ENCODE results near the gene COLEC12.

Gene COLEC12

DNA sequence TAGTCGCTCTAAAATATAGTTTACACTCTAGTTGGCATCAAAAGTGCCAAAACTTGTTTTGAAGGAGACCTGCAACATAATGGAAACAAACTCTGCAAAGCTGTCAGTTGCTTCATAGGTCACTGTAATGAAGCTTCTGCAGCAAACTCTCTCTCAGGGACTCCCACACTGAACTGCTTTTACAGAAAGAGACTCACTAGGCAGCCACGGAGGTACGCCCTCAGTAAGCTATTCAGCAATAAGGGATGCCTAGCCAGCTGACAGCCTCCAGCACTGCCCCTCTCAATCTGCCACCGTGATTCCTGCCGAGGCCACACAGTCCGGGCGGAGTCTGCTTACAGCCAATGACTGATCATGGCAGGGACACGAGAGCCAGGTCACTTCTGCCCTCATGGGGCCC is 51.1 kb downstream of the COLEC12 start:
- no peak overlapping the region for H3K27ac Mint-ChIP-seq
- no peaks in the 10 kb centered on the region for H3K36me3 Mint-ChIP-seq (ENCODE audit: low read depth)
- peaks cover 10% of the 10 kb centered on the region for H3K9me3 Mint-ChIP-seq

DNA sequence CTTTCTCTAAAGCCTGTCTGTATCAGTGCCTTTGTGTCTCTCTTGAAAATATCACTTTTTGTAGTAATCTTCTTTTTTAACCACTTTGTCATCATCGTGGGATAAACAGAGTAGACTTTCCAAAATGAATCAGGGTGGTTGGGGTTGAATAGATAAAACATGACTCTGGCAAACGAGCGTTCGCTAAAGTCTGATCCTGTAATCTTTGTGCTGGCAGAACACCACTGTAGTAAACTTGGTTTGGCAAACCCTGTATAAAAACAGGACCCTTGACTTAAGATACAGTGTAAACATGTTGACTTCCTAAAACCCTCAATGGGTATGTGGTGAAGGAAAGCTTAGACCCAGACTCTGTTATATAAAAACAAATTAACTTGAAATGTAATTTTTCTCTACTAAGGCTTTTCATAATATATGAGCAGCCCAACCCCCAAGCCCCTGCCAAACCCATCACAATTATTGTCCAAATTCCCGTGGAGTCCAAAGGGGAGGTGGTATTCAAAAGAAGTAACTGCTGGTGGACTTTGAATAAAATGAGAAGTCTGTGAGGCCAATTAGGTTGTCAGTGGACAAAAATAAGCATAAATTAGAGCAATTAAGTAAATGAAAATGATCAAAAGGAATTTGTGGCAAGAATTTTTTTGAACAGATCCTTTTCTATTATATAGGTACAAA is 52.2 kb downstream of the COLEC12 start:
- H3K27ac Mint-ChIP-seq = no peak overlapping the region
- H3K9me3 Mint-ChIP-seq = peaks cover 10% of the 10 kb centered on the region
- H3K4me1 Mint-ChIP-seq (ENCODE audit: low read depth) = no peaks in the 10 kb centered on the region
- no peaks in the 10 kb centered on the region for H3K36me3 Mint-ChIP-seq (ENCODE audit: low read depth)
- H3K4me3 Mint-ChIP-seq = no peak overlapping the region
- peaks cover 4% of the 10 kb centered on the region for H3K27me3 Mint-ChIP-seq (ENCODE audit: low read depth)

More for the DNA sequence above, 51.1 kb downstream of the COLEC12 start:
- Mint-ChIP-seq H3K4me1 (ENCODE audit: low read depth) (no peaks in the 10 kb centered on the region), H3K4me3 (no peak overlapping the region), H3K27me3 (ENCODE audit: low read depth) (no peaks in the 10 kb centered on the region)

DNA sequence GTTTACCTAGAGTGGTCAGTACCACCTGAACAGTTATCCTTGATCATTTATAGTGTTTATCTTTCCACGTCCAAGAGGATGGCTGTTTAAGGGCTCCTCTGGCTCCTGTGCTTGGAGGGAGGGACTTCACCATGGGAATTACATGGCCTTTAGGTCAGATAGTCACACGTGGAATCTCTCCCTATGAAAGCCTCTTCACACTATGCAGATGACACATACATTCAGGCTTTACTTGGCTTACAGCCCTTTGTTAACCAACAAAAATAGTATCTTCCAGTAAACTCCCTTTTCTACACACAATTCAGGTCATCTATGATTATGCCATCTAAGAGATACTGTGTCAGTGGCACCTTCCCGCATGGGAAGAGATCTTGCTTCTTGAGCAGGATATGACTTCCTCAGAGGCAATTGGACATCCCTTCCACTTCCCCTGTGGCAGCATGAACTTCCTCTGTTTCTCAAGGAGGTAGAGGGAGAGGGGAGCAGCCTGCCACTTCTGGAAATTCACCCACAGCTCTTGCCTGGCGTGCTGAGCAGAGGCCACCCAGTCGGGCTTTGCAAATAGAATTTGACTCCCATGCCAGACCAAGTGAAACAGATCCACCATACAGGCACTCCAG is 53.5 kb downstream of the COLEC12 start:
- H3K27me3 Mint-ChIP-seq (ENCODE audit: low read depth) = peaks cover 4% of the 10 kb centered on the region
- H3K27ac Mint-ChIP-seq = no peak overlapping the region
- H3K4me3 Mint-ChIP-seq = no peak overlapping the region

DNA sequence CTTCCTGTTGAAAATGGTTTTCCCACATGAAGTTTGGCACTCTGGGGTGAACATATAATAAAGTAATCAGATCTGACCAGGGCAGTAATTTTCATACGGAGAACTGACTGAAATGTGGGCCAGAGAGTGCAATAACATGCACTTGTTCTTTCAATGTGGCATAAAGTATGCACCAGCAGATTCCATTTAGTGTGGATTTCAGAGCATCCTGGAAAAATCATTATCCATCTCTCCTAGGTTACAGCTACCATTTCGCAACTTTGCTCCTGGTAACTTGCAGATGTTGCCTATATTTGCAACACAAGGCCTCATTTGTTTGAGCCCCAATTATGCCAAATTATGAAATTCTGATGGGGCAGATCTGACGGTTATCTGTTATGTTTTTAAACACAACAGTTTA is 55.4 kb downstream of the COLEC12 start:
- Mint-ChIP-seq H3K9me3 (no peaks in the 10 kb centered on the region), H3K4me3 (no peak overlapping the region), H3K36me3 (ENCODE audit: low read depth) (no peaks in the 10 kb centered on the region), H3K27me3 (ENCODE audit: low read depth) (peaks cover 4% of the 10 kb centered on the region), H3K4me1 (ENCODE audit: low read depth) (no peaks in the 10 kb centered on the region), H3K27ac (no peak overlapping the region)

More for the DNA sequence above, 53.5 kb downstream of the COLEC12 start:
- no peaks in the 10 kb centered on the region for H3K4me1 Mint-ChIP-seq (ENCODE audit: low read depth)
- peaks cover 10% of the 10 kb centered on the region for H3K9me3 Mint-ChIP-seq
- no peaks in the 10 kb centered on the region for H3K36me3 Mint-ChIP-seq (ENCODE audit: low read depth)

DNA sequence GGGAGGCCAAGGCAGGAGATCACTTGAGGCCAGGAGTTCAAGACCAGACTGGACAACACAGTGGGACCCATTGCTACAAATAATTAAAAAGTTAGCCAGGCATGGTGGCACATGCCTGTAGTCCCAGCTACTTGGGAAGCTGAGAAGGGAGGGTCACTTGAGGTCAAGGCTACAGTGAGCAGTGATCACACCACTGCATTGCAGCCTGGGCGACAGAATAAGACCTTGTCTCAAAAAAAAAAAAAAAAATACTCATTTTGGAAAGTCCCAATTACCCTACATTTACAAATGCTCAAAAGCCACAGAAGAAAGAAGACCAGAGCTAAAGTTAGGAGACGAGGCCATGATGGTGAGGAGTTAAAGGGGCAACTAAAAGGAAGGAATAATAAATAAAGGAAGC is 61.9 kb downstream of the COLEC12 start:
- Mint-ChIP-seq H3K9me3 (no peaks in the 10 kb centered on the region), H3K4me1 (ENCODE audit: low read depth) (no peaks in the 10 kb centered on the region), H3K27ac (no peak overlapping the region), H3K4me3 (no peak overlapping the region), H3K27me3 (ENCODE audit: low read depth) (peaks cover 3% of the 10 kb centered on the region), H3K36me3 (ENCODE audit: low read depth) (no peaks in the 10 kb centered on the region)

DNA sequence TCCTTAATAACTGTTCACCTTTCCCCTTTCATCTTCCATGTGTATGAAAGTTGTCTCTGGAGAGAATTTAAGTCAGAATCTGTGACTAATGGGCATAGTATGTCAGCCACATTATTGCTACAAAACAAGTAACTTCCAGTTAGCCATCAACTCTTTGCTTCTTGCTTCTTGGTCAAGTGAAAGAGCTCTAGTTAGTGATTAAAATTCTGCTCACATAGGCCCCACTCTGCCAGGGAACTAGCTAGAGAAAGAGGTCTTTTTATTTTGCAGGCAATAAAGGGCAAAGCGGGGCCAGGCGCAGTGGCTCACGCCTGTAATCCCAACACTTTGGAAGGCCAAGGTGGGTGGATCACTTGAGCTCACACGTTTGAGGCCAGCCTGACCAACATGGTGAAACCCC is 64.6 kb downstream of the COLEC12 start:
- H3K4me1 Mint-ChIP-seq (ENCODE audit: low read depth) = no peaks in the 10 kb centered on the region
- H3K4me3 Mint-ChIP-seq = no peak overlapping the region
- H3K27me3 Mint-ChIP-seq (ENCODE audit: low read depth) = no peaks in the 10 kb centered on the region
- H3K36me3 Mint-ChIP-seq (ENCODE audit: low read depth) = no peaks in the 10 kb centered on the region
- H3K27ac Mint-ChIP-seq = no peak overlapping the region
- H3K9me3 Mint-ChIP-seq = no peaks in the 10 kb centered on the region

DNA sequence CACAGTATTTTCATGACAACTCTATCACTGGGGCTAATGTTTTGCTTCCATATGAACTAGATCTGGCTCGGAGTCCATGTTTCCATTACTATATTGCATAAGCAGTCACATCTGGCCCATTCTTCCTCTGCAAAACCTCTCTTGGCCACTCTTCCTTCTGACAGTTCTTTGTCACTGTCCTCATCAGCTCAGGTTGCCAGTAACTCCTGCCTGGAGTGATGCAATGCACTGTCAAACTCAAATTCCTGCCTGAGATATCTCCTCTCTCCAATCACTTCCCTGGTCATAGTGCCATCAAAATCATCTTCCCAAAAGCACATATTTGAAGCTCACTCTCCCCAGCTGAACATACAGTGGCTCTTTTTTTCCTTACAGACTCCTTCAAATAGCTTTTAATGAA is 66.1 kb downstream of the COLEC12 start:
- Mint-ChIP-seq H3K4me3 (no peak overlapping the region), H3K36me3 (ENCODE audit: low read depth) (no peaks in the 10 kb centered on the region), H3K4me1 (ENCODE audit: low read depth) (no peaks in the 10 kb centered on the region), H3K27me3 (ENCODE audit: low read depth) (no peaks in the 10 kb centered on the region), H3K9me3 (no peaks in the 10 kb centered on the region), H3K27ac (no peak overlapping the region)

DNA sequence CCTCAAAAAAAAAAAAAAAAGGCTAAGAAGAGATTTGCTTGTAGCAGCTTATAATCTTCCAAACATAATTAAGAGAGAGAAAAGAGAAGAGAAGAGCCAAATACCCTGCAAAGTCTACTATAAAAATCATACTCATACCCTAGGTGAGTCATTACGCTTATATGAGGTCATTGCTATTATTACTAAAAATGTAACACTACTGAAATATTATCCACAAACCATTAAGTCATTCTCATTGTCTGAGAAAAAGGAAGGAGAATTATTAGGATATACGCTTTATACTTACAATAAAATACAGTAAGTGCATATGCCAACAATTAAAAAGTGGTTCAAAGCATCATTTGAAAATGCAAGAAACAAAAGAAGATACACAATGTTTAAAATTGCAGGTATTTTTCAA is 66.5 kb downstream of the COLEC12 start:
- Mint-ChIP-seq H3K36me3 (ENCODE audit: low read depth) (no peaks in the 10 kb centered on the region), H3K9me3 (no peaks in the 10 kb centered on the region), H3K27me3 (ENCODE audit: low read depth) (no peaks in the 10 kb centered on the region), H3K27ac (no peak overlapping the region), H3K4me1 (ENCODE audit: low read depth) (no peaks in the 10 kb centered on the region), H3K4me3 (no peak overlapping the region)

DNA sequence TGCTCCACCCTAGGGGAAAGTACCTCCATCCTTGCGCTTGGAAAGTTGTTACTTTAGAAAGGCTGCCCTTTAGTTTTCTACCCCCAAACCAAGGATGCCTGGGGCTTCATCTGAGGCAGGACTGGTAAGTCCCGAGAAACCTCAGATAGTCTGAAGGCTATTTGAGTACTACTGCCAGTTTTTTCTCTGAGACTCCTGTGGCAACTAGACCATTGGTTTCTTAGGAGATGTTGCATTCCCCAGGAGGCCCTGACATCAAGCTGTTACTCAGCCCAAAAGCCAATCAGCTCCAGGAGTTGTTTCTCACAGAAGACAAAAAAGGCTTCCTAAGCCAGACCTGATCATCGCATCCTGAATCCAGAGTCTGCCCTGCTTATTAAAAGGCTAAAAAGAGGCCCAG is 67.2 kb downstream of the COLEC12 start:
- Mint-ChIP-seq H3K4me3 (no peak overlapping the region), H3K27ac (no peak overlapping the region), H3K36me3 (ENCODE audit: low read depth) (no peaks in the 10 kb centered on the region), H3K4me1 (ENCODE audit: low read depth) (no peaks in the 10 kb centered on the region), H3K27me3 (ENCODE audit: low read depth) (no peaks in the 10 kb centered on the region), H3K9me3 (no peaks in the 10 kb centered on the region)

DNA sequence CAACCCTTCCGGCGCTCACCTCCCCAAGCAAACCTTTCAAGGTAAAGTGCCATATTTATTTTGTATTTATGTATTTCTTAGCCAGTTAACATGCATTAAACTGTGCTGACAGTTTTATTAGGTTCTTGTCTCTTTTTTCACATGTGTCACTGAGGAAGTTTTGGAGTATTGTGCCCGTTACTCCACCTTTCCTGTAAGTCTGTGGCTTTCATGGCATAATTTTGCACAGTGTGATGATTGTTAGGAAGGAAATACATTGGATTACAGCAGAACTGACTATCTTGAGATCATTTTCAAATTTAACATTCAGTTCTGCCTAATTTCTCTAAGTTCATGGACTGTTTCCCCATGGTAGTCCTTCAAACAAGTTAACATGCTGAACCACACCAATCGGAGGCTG is 67.7 kb downstream of the COLEC12 start:
- Mint-ChIP-seq H3K27me3 (ENCODE audit: low read depth) (no peaks in the 10 kb centered on the region), H3K36me3 (ENCODE audit: low read depth) (no peaks in the 10 kb centered on the region), H3K4me3 (no peak overlapping the region), H3K9me3 (no peaks in the 10 kb centered on the region), H3K27ac (no peak overlapping the region), H3K4me1 (ENCODE audit: low read depth) (no peaks in the 10 kb centered on the region)

DNA sequence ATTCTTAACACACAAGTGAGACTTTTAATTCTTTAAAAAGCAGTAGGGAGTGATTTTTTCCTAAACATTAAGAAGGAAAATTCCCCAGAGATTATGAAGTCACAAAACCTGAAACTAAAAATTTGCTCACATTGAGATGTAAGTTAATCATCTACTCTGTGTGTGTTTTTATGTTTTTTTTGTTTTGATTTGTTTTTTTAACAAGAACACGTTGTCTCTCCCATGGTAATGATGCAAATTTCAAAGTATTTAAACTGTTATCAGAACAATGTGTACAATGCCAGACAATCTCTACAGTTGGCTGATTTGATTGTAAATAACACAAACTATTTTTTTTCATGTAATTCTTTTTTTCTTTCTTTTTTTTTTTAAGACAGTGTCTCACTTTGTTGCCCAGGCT is 71.5 kb downstream of the COLEC12 start:
- Mint-ChIP-seq H3K36me3 (ENCODE audit: low read depth) (no peaks in the 10 kb centered on the region), H3K4me3 (no peak overlapping the region), H3K9me3 (no peaks in the 10 kb centered on the region), H3K4me1 (ENCODE audit: low read depth) (no peaks in the 10 kb centered on the region), H3K27ac (no peak overlapping the region), H3K27me3 (ENCODE audit: low read depth) (no peaks in the 10 kb centered on the region)

DNA sequence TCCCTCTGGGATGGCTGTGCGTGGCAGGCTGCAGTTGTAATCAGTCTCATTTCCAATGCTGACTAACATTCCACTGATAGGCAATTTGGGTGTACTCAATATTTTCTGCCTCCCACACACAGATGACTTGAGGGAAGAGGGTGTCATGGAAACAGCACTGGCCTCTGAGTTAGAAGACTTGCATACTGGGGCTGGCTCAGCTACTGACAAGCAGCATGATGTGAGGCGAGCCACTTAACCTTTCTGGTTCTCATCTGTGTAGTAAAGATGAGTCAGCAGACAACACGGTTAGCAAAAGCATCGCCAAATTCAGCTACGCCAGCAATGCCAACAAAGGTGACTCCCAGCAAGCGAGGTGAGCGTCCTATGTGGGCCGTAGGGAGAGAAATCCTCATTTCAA is 73.5 kb downstream of the COLEC12 start:
- Mint-ChIP-seq H3K27me3 (ENCODE audit: low read depth) (no peaks in the 10 kb centered on the region), H3K36me3 (ENCODE audit: low read depth) (no peaks in the 10 kb centered on the region), H3K4me3 (no peak overlapping the region), H3K9me3 (no peaks in the 10 kb centered on the region), H3K27ac (no peak overlapping the region), H3K4me1 (ENCODE audit: low read depth) (no peaks in the 10 kb centered on the region)

DNA sequence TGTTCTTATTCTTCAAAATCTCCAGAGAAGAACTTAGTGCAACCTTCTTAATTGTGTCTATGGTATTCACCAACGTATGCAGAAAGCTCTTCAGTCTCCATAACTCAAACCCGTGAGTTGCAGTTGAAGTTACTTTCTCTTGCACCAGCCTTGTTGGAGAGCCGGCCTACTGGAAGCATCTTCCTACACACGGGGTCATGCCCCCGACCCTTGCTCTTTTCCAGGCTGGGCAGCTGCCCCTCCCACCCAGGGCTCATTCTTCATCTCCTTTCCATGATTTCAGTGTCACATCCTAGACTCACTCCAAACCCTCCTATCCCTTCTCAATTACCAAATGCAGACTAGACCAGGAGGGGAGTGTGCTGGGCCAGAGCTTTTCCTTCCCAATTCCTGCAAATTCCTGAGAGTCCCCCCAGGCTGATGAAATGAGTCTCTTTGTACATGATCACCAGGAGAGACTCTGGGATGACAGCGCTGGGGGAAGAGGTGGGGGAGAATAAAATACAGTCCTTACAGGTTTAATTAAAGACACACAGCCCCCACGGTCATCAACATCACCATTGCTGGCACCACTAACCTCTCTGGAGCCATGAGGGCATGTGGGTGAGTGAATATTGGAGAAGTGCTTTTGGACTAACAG is 75.3 kb downstream of the COLEC12 start:
- Mint-ChIP-seq H3K4me3 (no peak overlapping the region), H3K9me3 (no peaks in the 10 kb centered on the region), H3K4me1 (ENCODE audit: low read depth) (no peaks in the 10 kb centered on the region), H3K36me3 (ENCODE audit: low read depth) (no peaks in the 10 kb centered on the region), H3K27me3 (ENCODE audit: low read depth) (no peaks in the 10 kb centered on the region), H3K27ac (no peak overlapping the region)

DNA sequence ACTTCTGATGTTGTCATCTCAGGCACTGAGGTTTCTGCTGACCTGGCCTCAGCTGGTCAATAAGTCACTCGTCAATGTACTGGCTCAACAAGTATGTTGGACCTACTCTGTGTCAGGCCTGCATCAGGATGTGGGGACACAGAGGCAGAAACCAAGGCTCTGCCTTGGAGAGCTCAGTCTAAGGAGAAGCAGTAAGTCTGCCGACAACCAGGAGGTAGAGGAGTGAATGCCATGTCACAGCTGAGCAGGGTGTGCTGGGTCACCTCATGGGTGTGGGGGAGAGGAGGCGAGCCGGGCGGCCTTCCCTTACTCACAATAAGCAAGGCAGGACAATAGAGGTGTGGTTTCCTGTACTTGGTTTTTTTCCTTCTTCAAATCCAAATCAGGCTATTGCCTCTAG is 75.8 kb downstream of the COLEC12 start:
- Mint-ChIP-seq H3K4me3 (no peak overlapping the region), H3K27me3 (ENCODE audit: low read depth) (no peaks in the 10 kb centered on the region), H3K36me3 (ENCODE audit: low read depth) (no peaks in the 10 kb centered on the region), H3K9me3 (no peaks in the 10 kb centered on the region), H3K27ac (no peak overlapping the region), H3K4me1 (ENCODE audit: low read depth) (no peaks in the 10 kb centered on the region)

DNA sequence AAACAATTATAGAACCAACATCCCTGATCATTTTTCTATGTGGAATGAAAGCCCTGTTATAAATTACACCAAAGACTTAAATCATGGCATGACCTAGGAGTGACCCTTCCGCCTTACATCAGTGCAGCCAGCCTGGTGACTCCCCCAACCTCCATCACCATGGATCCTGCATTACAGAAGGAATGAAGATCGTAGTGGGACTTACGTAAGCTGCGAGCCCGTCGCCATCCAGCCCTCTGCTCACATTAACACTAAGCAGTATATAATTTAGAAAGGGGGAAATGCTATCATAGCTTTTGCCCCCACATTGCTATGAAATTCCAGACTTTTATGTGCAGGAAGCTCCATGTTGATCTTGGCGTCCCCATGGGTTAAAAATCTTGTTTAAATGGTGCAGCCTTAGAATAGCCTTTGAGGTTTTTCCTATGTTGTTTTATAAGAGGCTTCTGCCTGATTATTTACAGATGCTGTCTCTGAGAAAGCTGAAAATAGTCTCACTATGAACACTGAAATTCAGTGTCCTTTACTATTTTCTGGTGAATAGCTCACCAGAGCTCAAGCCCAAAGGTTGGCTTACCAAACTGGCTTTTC is 76.3 kb downstream of the COLEC12 start:
- Mint-ChIP-seq H3K4me1 (ENCODE audit: low read depth) (no peaks in the 10 kb centered on the region), H3K4me3 (no peak overlapping the region), H3K27me3 (ENCODE audit: low read depth) (no peaks in the 10 kb centered on the region), H3K27ac (no peak overlapping the region), H3K36me3 (ENCODE audit: low read depth) (no peaks in the 10 kb centered on the region), H3K9me3 (no peaks in the 10 kb centered on the region)
